Measurements from ENCODE around the gene ADK.
A peak's percentile ranks its signal among the peaks of the same experiment; 100 is the strongest.
"Not testable (repeated sequence)": the region's sequence is repeated elsewhere in the genome, so short reads cannot be mapped to it uniquely, and the experiment has no call there.

The ADK gene

GRCh38 chr10:74433595-74433956, 282.6 kb downstream of the ADK start:
- DNase-seq, result no peak

- DNase-seq, result no peak
Observed at GRCh38 chr10:74433993-74434392, 283.0 kb downstream of the ADK start.

- DNase-seq, result no peak
Observed at GRCh38 chr10:74434547-74434946, 283.5 kb downstream of the ADK start.

- no peak for DNase-seq
Observed at GRCh38 chr10:74436523-74437170, 285.6 kb downstream of the ADK start.

GRCh38 chr10:74437822-74438221, 286.8 kb downstream of the ADK start:
- DNase-seq, result no peak

- no peak for DNase-seq
Observed at GRCh38 chr10:74439213-74439612, 288.2 kb downstream of the ADK start.

GRCh38 chr10:74445493-74445892, 294.5 kb downstream of the ADK start:
- DNase-seq, result peak; percentile 4

- DNase-seq, result no peak
Observed at GRCh38 chr10:74450602-74451001, 299.6 kb downstream of the ADK start.

GRCh38 chr10:74451127-74451829, 300.3 kb downstream of the ADK start:
- no peak for DNase-seq

- no peak for DNase-seq
Observed at GRCh38 chr10:74453169-74453568, 302.1 kb downstream of the ADK start.

GRCh38 chr10:74457478-74457877, 306.5 kb downstream of the ADK start:
- not testable (repeated sequence) for DNase-seq

GRCh38 chr10:74460812-74461211, 309.8 kb downstream of the ADK start:
- DNase-seq, result no peak

GRCh38 chr10:74474022-74474713, 323.1 kb downstream of the ADK start:
- DNase-seq, result no peak

GRCh38 chr10:74476162-74476706, 325.2 kb downstream of the ADK start:
- not testable (repeated sequence) for DNase-seq

- no peak for DNase-seq
Observed at GRCh38 chr10:74480778-74481177, 329.8 kb downstream of the ADK start.

- no peak for DNase-seq
Observed at GRCh38 chr10:74483356-74483755, 332.3 kb downstream of the ADK start.

- DNase-seq, result no peak
Observed at GRCh38 chr10:74485283-74485682, 334.3 kb downstream of the ADK start.

- no peak for DNase-seq
Observed at GRCh38 chr10:74486659-74487058, 335.6 kb downstream of the ADK start.

- no peak for DNase-seq
Observed at GRCh38 chr10:74488907-74489306, 337.9 kb downstream of the ADK start.

- DNase-seq, result no peak
Observed at GRCh38 chr10:74490551-74490950, 339.5 kb downstream of the ADK start.

- DNase-seq, result no peak
Observed at GRCh38 chr10:74491014-74491413, 340.0 kb downstream of the ADK start.

- DNase-seq, result not testable (repeated sequence)
Observed at GRCh38 chr10:74496276-74496675, 345.3 kb downstream of the ADK start.

- DNase-seq, result not testable (repeated sequence)
Observed at GRCh38 chr10:74498664-74499063, 347.6 kb downstream of the ADK start.

Measured in CD4-positive, alpha-beta T cell treated with Interleukin-12 subunit alpha and Interleukin-12 subunit beta, for 1 hour (primary cell).